ENCODE results near the gene CERCAM. TPM values are rescaled to one million over a fixed set of nuclear protein-coding genes. Genes with fewer than 3 reads are reported as not detected.
A peak's percentile ranks its signal among the peaks of the same experiment; 100 is the strongest.
"Not testable (repeated sequence)": the region's sequence is repeated elsewhere in the genome, so short reads cannot be mapped to it uniquely, and the experiment has no call there.

CERCAM gene
- total RNA-seq, 4 donors from 2014 or later = 18.5 to 51.9 (median 24.1) TPM

DNA sequence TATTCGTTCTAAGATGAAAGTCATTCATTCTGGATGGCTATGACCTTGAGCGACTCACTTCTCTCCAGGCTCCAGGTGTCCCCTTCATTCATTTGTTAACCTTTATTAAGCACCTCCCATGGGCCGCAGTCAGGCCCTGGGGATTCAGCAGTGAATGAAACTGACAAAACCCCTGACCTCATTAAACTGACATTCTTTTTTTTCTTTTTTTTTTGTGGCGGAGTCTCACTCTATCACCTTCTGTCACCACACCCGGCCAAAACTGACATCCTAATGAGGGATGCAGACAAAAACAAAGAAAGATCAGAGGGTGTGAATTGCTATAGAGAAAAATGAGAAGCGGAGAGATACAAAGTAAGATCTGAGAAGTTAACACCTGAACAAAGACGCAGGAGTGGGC, 18.6 kb downstream of the CERCAM start:
- no peak for ATAC-seq (ENCODE audit: low FRiP score)

DNA sequence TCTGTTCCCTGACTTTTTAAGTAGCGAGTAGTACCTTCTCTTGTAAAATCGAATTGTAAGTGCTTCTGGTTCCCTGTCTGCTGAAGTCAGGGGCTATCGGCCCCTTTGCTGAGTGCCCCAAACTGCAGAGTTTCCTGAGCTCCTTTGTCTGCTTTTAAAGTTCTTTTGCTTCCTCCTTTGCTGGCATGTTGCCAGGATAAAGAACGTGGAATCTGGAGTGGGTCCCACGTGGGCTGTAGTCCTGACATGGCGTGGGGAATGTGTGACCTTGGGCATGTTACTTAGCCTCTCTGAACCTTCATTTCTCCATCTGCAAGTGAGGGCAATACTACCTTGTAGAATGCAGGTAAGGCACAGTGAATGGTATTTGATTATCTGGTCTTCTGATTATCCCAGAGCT, 21.5 kb downstream of the CERCAM start:
- TF ChIP-seq, protein P1, sequence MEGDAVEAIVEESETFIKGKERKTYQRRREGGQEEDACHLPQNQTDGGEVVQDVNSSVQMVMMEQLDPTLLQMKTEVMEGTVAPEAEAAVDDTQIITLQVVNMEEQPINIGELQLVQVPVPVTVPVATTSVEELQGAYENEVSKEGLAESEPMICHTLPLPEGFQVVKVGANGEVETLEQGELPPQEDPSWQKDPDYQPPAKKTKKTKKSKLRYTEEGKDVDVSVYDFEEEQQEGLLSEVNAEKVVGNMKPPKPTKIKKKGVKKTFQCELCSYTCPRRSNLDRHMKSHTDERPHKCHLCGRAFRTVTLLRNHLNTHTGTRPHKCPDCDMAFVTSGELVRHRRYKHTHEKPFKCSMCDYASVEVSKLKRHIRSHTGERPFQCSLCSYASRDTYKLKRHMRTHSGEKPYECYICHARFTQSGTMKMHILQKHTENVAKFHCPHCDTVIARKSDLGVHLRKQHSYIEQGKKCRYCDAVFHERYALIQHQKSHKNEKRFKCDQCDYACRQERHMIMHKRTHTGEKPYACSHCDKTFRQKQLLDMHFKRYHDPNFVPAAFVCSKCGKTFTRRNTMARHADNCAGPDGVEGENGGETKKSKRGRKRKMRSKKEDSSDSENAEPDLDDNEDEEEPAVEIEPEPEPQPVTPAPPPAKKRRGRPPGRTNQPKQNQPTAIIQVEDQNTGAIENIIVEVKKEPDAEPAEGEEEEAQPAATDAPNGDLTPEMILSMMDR (IDR thresholded peaks at IDR 0.05) = no peak
- DNase-seq (ENCODE audit: low spot score) (no peak), ATAC-seq (ENCODE audit: low FRiP score) (no peak)

More for the DNA sequence above, 18.6 kb downstream of the CERCAM start:
- TF ChIP-seq, protein P1 (IDR thresholded peaks at IDR 0.05) = no peak
- no peak for DNase-seq (ENCODE audit: low spot score)

DNA sequence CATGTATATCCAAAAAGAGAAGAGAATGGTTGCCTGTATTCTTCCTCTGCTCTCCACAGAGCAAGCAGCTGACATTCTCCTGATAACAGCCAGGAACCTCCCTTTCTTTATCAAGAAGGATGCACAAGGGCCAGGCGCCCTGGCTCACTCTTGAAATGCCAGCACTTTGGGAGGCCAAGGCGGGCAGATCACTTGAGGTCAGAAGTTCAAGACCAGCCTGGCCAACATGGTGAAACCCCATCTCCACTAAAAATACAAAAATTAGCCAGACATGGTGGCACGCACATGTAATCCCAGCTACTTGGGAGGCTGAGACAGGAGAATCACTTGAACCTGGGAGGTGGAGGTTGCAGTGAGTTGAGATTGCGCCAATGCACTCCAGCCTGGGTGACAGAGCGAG, 25.8 kb downstream of the CERCAM start:
- not testable (repeated sequence) for DNase-seq (ENCODE audit: low spot score); ATAC-seq (ENCODE audit: low FRiP score)

DNA sequence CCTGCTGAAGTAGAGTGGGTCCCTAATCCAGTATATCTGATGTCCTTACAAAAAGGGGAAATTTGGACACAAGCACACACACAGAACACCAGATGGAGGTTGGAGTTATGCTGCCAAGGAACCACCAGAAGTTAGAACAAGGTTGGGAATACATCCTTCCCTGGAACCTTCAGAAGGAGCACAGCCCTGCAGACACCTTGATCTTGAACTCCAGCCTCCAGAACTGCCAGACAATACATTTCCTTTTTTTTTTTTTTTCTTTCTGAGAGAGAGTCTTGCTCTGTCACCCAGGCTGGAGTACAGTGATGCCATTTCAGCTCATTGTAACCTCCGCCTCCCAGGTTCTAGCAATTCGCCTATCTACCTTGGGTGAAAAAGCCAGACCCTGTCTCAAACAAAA, 28.1 kb downstream of the CERCAM start:
- ATAC-seq (ENCODE audit: low FRiP score) (no peak), DNase-seq (ENCODE audit: low spot score) (no peak)
- TF ChIP-seq, protein P1 (IDR thresholded peaks at IDR 0.05) = no peak

DNA sequence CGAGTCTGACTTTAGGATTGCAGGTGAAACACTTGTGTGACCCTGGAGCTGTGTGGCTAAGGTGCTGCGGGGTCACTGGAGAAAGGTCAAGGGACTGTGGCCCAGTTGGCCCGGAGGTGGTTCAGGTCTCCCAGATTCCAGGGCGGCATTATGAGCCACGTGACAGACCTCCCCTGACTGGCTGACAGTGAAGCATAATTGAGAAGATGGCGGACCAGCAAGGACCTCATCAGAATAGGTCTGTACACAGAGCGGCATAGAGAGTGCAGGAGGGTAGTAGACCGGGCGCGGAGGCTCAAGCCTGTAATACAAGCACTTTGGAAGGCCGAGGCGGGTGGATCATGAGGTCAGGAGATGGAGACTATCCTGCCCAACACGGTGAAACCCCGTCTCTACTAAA, 34.3 kb downstream of the CERCAM start:
- DNase-seq (ENCODE audit: low spot score) (no peak), ATAC-seq (ENCODE audit: low FRiP score) (no peak)
- TF ChIP-seq, protein P1 (IDR thresholded peaks at IDR 0.05) = no peak

DNA sequence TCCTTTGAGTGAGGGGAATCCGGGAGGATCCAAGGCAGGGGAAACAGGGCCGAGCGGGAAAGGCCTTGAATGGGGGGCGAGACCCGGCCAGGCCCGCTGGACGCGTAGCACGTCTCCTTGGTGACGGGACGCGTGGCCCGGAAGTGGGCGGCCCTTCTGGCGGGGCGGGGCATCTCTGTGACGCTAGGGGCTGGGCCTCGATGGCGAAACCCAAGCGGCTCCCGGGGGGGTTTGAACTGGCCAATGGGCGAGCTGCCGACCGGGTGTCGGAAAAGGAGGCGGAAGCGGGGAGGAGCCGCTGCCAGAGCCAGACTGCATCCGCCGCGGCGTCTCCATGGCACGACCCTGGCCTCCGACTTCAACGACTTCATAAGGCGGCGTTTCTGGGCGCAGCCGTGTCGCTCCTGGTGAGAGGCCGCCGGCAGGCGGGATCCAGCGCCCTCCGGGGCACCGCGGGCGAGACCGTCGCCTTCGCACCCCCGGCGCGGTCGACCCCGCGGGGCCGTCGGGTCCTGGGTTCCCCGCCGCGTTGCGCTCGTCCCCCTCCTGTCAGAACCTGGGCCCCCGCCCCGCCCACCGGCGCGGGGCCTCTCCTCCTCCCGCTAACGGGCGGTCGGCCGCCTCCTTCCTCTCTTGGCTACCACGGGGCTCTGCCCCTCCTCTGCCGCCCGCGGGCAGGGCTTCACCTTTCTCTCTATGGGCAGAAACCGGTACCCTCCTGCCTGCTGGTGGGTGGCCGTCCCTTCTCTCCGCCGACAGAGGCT, 35.4 kb downstream of the CERCAM start, which contains the start of gene ODF2:
Gene ODF2, plus strand, starts transcription at position 158 of the 764 bp plus-strand sequence. Its CDS starts 86 bp downstream, at position 244.
- TF ChIP-seq, protein P1 (IDR thresholded peaks at IDR 0.05) = no peak
- ATAC-seq (ENCODE audit: low FRiP score) (peak; percentile 94), DNase-seq (ENCODE audit: low spot score) (peak; percentile 94)

DNA sequence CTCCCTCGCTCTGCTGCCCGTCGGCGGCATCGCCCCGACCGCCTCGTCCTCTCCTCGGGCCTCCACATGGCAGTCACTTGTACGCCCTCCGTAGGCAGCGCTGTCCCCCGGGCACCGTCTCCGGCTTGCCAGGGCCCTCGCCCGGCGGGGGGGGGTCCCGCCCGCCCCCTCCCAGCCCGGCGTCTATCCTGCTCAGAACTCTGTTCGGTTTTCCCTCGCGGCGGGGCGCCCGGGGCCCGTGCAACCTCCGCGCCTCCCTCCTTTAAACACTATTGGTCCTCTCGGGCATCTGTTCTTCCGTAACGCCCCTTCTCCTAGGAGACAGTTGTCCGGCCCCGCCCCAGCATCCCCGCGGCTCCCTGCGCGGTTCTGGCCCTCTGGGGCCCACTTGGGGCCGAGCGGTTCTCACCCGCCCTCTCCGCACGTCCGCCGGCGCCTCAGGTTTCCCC, 36.0 kb downstream of the CERCAM start:
- DNase-seq (ENCODE audit: low spot score) (peak; percentile 30), ATAC-seq (ENCODE audit: low FRiP score) (peak; percentile 71)
- TF ChIP-seq, protein P1 (IDR thresholded peaks at IDR 0.05) = no peak
